Fibroblast of the conjunctiva (primary cell): Measurements from ENCODE around the gene SORCS2.

Source experiments
- DNase-seq: peaks from one replicate; pipeline ENCODE4 v3.0.0-alpha.2; 2010; ENCODE audit warnings: low read depth

Gene SORCS2

DNA sequence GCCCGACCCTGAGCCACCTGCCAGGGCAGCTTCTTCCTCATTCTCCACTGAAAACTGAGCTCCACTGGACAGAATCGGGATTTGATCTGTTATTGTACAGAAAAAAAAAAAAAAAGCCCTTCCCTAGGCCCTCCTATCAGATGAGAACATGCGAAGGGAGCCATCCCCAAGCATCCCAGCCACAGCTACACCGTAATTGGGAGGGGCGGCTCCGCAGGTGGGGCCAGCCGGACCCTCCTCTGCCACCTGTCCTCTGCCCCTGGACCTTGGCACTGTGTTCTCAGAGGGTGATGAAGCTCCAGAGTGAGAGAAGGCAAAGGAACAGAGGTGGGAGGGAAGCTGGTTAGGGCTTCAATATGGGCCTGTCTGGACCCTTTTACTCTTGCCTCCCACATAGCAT lies 482.4 kb downstream of the SORCS2 start:
- DNase-seq = no peak

DNA sequence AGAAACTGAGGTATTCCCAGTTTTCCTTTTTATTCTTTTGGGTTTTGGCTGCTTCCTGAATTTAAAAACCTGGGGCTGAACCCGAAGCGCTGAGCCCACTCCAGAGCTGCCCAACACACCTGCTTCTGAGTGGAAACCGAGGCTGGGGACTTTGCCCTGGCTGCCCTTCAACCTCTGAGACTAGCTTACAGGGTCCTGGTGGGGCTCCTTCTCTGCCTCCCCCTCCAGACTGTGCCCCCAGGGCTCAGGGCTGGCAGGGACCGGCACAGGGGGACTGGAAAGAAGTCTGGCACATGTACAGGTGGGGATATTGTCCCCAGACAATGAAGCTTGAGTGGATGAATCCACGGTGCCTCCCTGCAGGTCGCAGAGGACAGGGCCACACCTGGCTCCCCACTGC lies 482.8 kb downstream of the SORCS2 start:
- DNase-seq = no peak

DNA sequence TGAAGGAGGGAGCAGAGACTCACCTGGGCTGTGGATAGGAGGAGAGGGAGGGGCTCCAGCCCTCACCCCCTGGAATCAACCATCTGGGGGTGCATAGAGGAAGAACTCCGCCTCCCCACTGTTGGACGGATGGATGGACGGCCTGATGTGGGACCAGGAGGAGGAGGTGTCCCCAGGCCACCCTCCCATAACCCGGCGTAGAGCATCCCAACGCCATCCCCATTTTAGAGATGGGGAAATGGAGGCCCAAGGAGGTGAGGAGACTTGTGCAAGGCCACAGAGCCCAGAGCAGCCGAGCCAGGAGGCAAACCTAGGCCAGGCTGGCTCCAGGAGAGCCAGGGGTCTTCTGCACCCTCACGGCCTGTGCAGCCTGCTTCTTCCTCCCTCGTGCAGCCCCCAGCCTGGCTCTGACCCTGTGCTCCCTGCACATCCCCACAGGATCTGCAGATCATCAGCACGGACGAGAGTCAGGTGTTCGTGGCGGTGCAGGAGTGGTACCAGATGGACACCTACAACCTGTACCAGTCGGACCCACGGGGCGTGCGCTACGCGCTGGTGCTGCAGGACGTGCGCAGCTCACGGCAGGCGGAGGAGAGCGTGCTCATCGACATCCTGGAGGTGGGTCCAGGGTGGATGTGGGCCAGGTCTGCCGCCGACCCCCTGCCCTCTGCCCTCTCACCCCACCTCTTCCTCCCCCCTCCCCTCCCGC lies 483.4 kb downstream of the SORCS2 start:
- no peak for DNase-seq

DNA sequence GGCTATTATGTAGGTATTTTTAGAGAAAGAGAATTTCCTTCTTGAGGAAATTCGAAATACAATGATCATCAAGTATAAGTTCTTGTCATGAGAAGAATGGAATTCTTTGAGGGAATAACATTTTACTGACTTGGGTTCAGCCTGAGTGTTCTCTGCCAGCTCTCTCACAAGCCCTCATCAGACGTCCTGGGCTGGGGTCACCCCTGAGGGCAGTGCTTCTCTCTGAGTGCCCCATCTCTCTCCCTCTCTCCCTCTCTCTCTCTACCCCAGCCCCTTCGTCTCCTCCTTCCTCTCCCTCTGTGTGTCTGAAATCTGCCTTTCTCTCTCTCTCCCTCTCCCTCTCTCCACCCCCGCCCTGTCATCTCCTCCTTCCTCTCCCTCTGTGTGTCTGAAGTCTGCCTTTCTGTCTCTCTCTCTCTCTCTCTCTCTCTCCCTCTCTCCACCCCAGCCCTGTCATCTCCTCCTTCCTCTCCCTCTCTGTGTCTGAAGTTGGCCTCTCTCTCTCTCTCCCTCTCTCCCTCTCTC lies 484.1 kb downstream of the SORCS2 start:
- no peak for DNase-seq

DNA sequence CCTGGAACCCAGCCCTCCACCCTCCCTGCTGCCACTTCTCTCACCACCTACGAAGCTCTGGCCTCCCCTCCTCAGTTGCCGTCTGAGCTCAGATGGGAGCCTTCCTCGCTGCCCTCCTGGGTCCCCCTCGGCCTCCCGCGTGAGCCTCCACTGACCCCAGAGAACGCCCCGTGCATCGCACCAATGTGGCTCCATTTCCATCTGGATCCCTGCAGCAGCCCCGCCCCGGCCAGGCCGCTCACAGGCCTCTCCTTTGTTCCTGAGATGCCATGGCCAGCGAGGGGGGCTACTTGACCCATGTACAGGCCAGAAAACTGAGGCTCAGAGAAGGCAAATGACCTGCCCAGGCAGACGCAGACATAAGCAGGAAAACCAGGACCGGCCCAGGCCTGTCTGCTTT lies 484.7 kb downstream of the SORCS2 start:
- DNase-seq = no peak

DNA sequence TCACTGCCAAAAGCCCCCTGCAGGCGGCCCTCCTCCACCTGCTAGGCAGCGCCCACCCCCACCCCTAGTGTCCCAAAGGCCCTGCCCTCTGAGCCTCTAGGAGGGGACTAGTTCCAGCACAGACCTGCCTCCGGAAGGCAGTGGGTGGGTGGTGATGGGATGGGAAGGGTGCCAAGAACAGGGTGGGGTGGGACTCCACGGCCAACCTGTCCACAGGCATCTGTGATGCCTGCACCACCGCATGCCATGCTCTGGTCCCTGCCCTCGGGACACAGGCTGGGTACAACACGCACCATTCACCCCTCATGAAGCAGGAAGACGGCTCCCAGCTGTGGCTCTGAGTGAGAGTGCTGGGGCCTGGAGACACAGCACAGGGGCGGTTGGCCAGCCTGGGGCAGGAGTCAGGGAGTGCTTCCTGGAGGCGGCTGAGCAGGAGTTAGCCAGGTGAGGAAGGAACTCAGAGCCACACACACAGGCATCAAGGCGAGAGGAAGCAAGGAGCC lies 485.5 kb downstream of the SORCS2 start:
- no peak for DNase-seq

DNA sequence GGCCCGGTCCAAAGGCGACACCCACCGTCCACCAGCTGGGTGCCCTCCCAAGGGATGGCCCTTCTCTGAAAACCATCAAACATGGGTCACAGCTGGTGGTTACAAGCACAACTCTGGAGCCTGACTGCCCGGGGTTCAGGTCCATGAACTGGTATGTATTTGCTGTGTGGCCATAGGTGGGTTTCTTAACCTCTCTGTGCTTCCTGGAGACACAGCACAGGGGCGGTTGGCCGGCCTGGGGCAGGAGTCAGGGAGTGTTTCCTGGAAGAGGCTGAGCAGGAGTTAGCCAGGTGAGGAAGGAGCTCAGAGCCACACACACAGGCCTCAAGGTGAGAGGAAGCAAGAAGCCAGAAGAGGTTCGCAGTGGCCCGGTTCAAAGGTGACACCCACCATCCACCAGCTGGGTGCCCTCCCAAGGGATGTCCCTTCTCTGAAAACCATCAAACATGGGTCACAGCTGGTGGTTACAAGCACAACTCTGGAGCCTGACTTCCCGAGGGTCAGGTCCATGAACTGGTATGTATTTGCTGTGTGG lies 486.0 kb downstream of the SORCS2 start:
- no peak for DNase-seq

DNA sequence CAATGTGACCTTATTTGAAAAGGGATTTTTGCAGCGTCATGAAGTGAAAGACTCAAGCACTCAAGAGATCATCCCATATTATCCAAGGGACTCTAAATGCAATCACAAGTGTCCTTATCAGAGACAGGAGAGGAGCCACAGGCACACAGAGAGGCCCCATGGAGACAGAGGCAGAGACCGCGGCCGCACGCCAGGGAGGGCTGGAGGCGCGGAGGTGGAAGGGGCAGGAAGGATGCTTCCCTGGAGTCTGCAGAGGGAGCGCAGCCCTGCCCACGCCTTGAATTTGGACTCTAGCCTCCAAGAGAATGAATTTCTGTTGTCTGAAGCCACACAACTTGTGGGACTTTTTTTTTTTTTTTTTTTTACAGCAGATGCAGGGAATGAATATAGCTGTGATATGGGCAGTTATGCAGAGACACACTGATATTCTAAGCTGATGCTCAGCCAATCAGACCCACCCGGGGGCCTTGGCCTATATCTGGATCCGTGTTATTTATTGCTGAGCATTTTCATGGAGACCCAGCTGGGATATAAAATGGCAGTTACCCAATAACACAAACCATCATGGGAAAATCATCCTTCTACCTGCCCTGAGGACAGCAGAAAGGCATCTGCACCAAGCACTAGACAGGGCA lies 487.2 kb downstream of the SORCS2 start:
- DNase-seq = no peak

DNA sequence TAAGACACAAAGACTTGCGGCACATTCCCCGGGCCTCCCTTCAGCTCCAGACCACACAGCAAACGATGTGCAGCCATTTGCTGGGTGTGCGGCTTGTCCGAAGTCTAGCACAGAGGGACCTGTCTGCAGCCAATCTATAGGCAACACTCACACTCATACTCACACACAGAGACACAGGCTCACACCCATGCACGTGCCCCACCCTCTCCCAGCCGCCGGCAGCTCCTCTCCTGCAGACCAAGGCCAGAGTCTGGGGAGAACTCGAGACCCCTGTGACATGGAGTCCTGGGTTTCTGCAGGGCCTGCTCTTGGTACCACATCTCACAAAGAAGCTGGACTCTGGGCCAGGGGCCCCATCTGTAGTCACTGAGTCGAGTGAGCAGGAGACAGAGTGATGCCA lies 487.8 kb downstream of the SORCS2 start:
- no peak for DNase-seq

DNA sequence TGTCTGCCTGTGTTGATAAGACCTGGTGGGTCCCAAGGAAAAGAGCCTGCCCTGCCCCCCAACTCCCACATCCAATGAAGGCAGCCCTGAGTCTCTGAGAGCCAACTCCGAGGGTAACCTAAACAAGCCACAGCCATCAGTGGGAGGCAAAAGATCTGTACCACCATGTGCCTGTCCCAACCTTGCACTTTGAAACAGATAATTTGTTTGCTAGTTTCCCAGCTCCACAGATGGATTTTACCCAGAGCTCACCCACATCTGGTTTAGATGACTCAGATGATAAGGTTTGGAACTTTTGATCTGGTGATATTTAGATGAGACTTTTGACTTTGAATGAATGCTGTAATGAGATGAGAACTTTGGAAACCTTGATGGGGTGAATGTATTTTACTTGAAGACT lies 488.4 kb downstream of the SORCS2 start:
- DNase-seq = no peak

DNA sequence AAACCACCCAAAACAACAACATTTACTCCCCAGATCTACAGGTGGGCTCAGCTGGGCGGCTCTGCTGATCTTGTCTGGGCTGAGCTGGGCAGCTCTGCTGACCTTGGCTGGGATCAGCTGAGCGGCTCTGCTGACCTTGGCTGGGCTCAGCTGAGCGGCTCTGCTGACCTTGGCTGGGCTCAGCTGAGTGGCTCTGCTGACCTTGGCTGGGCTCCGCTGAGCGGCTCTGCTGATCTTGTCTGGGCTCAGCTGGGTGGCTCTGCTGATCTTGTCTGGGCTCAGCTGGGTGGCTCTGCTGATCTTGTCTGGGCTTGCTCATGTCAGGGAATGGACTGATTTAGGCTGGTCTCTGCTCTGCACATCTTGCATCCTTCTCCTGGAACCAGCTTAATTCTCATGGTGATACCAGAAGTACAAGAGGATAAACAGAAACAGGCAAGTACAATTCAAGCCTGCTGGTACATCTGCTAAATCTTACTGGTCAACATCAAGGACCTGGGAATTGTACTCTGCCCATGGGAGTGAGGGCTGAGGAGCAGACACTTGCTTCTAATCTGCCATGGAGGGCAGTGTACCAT lies 490.9 kb downstream of the SORCS2 start:
- no peak for DNase-seq

DNA sequence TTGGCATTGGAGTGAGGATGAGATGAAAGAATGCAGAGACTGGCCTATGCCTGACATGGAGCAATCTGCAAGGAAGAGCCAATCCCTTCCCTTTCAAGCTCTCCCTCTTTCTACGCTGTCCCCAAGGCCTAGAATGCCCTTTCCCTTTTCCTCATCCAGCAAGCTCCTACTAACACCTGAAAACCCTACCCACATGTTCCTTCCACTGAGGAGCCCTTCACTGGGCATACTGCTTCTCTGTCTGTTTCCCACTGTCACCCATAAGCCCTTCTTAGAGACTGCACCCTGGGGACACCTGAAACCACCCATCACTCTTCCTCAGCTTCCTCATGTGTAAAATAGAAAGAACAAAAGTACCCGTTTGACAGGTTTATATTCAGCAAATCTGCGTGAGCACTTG lies 492.0 kb downstream of the SORCS2 start:
- no peak for DNase-seq

DNA sequence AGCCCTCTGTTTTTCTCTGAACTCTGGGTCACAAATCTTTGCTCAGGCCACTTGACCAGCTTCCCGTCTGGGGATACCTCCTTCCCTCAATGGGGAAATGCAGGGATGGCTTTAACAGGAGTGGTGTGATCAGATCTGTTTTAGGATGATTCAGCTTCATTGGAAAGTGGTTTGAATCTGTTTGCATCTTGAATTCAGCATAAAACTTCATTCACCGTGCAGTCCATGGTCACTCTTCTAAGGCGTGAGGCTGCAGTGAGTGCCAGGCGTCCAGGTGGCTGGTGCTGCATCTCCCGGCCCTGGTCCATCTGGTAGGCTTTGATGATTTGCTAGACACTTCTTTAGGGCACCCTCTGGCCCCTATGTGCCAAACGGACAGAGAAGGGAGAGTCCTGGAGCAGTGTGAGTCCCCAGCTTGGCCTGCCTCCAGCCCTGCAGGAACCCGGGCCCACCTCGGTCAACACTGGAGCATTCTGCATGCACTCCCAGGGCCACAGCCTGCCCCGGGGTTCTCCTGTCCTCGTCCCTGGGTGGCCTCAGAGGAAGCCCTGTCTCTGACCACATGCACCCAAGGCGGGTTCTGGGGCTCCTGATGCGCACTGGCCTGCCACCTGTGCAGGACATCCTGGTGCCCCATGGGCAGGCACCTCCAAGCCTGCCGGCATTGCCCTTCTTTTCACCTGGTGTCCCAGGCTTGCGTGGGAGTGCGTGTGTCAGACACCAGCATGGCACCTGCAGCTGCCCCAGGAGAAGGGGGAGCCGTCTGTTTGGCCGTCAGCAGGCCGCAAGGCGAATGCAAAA lies 493.9 kb downstream of the SORCS2 start:
- DNase-seq = no peak

DNA sequence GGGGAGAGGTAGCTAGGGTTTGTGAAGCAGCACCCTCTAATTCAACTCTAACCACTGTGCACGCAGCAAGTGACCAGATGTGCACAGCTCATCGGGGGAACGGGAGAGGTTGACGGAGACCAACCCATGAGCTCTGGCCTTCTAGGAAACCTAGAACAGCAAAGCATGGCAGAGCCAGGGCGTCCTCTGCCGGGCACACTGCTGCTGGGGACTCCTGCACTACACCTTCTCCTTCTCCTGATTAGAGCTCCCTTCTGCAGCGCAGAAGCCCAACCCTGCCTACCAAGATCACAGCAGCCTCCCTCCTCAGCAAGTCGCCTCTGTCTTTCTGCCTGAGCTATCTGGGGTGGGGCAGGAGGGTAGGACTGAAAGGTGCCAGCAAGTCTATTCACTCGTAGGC lies 494.7 kb downstream of the SORCS2 start:
- DNase-seq = no peak

DNA sequence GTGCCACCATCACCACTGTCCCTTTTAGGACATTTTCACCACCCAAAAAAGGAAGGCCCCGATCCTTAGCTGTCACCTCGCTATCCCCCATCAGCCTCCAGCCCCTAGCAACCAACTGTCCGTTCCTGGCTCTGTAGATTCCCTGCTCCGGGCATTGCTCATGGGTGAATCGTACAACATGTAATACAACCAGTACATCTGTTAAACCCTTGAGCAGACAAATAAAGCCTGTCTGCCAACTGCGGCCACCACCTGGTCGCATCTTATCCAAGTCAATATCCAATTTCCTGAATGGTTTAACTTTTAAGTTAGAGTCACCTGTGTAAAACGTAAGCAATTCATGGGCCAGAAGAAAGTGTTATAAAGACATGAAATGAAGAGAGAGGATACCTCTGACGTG lies 495.5 kb downstream of the SORCS2 start:
- DNase-seq = no peak

DNA sequence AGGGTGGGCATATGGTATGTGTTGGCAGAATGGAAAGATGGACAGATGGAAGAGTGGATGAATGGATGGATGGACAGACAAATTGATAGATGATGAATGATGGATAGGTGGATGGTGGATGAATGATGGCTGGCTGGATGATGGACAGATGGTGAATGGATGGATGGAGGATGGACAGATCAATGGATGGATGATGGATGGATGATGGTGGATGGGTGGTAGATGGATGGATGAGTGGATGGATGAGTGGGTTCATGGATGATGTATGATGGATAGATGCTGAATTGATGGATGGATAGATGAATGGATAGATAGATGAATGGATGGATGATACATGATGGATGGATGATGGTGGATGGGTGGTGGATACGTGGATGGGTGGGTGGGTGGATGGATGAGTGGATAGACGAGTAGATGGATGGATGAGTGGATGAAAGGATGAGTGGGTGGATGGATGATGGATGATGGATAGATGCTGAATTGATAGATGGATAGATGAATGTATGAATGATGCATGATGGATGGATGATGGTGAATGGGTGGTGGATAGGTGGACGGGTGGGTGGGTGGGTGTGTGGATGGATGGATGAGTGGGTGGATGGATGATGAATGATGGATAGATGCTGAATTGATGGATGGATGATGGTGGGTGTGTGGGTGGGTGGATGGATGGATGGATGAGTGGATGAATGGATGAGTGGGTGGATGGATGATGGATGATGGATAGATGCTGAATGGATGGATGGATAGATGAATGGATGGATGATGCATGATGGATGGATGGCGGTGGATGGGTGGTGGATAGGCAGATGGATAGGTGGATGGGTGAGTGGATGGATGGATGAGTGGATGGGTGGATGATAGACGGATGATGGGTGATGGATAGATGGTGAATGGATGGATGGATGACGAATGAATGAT lies 497.7 kb downstream of the SORCS2 start:
- DNase-seq = no peak

DNA sequence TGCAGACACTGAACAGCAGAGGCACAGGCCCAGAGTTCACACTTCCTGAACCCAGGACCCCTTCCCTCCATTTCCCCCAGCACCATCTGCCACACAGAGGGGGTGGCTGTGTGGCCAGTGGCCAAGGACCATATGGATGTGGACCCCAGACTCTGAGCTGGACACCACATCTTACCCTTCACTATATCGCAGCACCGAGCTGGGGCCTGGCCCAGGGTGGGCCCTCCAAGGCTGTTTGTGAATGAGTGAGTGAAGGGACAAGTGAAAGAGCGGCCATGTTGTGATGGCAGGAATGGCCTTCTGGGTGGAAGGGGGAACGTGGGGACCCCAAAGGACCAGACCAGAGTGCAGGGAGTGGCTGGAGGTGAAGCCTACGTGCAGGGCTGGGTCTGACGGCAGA lies 498.7 kb downstream of the SORCS2 start:
- DNase-seq = no peak

DNA sequence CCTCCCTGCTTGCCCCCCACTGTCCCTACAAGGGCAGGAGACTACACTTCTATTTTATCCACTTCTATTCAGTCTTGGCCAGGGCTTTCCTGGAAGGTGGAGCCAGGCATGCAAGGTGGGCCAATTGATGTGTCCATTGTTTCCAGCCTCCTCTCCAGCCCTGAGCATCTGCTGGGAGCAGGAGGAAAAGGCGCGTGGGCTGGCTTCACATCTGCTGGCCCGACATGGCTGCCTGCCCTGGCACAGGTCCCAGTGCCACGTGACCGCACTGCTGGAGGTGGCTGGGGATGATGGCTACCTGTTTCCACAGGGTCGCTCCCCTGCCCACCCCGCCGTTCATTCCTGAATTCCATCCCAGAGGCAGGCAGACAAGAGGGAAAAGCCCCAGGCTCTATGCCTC lies 499.6 kb downstream of the SORCS2 start:
- DNase-seq = no peak

DNA sequence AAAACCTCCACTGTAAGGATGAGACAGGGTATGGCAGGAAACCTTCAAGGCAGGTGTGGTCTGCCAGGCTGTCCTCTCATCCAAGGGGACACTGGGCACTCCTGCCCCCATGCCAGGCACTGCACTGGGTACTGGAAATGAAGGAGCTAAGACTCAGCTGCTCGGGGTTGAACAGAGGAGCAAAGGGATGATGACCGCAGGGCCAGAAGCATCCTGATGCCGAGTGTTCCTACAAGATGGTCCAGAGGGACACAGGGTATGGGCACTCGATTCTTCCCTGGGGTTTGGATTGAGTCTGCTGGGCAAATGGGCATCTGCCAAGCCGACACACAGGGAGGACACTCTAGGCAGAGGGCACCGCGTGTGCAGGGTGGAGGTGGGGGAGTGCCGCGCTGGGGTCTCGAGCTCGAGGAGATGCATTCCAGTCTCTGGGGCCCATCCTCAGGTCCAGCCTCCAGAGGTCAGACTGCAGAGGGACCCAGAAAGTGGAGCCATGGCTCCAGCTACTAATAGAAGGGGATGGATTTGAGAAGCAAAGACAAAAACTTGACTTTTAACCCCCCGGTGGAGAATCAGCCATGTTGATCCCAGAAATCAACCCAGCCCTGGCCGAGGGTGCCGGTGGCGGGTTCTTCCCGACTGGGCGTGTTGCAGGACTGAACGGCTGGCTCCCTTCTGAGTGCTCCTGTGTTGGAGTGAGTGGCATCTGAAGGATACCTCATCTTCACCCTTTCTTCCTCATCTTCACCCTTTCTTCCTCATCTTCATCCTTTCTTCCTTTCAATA lies 500.3 kb downstream of the SORCS2 start:
- DNase-seq = no peak

DNA sequence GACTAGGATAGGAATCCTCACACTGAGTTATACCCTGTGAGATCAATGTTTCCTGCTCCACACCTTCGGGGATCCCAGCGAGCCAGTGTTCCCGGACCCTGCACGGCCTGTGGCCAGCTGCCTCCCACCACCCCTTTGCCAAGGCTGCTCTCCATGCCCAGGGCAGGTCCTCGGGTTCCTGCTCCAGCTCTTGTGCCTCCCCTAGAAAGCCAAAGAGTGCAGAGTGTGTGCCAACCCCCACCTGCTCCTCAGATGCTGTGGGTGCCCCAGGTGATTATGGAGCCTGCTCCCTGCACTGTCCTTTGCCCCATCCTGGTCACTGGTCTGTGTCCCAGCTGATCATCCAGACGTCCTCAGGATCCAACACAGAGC lies 500.9 kb downstream of the SORCS2 start:
- no peak for DNase-seq
